C4-2B (cell line): ENCODE measurements around the gene XPNPEP1.

ENCODE experiments used
- ZFX ChIP-seq: fragments of 450-650 bp; IDR thresholded peaks from 2 replicates; pipeline ENCODE4 v1.6.1; 2017
- TF ChIP-seq, protein P1 (sequence below): fragments of 450-650 bp; conservative IDR thresholded peaks from 2 replicates; pipeline ENCODE4 v1.5.1; 2017; ENCODE audit warnings: mild to moderate bottlenecking

DNA sequence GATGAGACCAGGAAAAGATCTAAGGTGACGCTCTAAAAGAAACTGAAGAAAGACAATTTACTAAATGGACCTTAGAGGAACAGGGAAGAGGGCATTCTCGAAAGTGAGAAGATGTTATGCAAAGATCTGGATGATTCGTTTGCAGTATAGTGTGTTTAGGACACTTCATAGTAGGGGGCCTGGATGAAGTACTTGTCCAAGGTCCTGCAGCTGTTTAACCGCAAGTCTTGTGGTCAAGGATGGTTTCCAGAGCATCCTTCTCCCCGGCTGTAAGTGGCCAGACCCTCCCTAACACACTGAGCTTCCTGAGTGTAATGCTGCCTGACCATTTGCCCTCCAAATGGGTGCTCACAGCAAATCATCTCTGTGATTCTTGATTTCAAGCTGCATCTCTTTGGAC, 101.6 kb downstream of the XPNPEP1 start:
- TF ChIP-seq, protein P1, sequence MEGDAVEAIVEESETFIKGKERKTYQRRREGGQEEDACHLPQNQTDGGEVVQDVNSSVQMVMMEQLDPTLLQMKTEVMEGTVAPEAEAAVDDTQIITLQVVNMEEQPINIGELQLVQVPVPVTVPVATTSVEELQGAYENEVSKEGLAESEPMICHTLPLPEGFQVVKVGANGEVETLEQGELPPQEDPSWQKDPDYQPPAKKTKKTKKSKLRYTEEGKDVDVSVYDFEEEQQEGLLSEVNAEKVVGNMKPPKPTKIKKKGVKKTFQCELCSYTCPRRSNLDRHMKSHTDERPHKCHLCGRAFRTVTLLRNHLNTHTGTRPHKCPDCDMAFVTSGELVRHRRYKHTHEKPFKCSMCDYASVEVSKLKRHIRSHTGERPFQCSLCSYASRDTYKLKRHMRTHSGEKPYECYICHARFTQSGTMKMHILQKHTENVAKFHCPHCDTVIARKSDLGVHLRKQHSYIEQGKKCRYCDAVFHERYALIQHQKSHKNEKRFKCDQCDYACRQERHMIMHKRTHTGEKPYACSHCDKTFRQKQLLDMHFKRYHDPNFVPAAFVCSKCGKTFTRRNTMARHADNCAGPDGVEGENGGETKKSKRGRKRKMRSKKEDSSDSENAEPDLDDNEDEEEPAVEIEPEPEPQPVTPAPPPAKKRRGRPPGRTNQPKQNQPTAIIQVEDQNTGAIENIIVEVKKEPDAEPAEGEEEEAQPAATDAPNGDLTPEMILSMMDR = no peak
- no peak for TF ChIP-seq ZFX
